SW480 (cell line): Measurements from ENCODE around the gene LRRC14B.
"Not testable (repeated sequence)": the region's sequence is repeated elsewhere in the genome, so short reads cannot be mapped to it uniquely, and the experiment has no call there.

Source experiments
- DNase-seq: peaks from one replicate; pipeline ENCODE4 v3.0.0-alpha.2; 2016; ENCODE audit warnings: low spot score

LRRC14B gene

DNA sequence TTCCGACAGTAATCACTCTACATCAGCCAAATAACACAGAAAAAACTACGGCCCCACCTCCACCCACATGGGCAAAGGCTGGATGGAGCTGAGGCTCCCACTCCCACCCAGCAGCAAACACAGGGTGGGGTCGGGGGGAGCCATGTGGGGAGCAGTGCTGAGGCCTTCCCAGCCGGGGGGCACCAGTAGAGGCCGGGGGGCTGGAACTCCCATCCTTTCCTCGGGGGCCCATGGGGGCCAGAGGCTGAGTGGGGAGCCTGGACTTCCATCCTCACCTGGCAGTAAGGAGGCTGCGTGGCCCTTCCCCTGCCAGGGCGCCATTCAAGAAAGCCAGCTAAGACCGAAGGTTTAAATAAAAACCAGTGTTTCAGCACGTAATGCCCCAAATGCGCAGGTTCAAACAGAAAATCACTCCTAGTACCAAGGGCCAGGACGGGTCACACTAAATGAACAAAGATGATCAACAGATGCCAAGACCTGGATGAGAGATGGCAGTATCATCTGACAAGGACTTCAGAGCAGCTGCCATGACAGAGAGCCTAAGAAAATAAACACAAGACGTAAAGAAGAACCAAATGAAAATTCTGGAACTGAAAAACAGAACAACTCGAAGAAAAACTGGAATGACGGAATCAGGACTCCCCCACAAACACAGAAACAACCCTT, 17.3 kb downstream of the LRRC14B start:
- no peak for DNase-seq

DNA sequence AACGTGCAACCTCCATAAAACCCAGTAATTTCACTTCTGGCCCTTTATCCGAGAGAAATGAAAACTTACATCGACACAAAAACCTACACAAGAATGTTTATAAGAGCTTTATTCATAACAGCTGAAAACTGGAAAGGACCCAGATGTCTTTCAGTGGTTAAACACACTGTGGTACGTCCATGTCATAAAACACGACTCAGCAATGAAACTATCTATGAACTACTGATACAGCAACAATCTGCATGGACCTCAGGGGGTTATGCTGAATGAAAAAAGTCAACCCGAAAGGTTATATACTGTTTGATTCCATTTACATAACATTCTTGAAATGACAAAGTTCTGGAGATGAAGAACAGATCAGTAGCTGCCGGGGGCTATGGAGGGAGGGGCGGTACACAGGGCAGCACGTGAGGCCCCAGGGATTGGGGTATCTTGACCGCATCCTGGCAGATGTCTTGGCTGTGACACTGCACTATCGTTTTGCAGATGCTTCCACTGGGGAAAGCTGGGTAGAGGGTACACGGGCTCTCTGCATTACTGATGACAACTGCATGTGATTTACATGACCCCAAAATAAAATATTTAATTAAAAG, 22.6 kb downstream of the LRRC14B start:
- no peak for DNase-seq

DNA sequence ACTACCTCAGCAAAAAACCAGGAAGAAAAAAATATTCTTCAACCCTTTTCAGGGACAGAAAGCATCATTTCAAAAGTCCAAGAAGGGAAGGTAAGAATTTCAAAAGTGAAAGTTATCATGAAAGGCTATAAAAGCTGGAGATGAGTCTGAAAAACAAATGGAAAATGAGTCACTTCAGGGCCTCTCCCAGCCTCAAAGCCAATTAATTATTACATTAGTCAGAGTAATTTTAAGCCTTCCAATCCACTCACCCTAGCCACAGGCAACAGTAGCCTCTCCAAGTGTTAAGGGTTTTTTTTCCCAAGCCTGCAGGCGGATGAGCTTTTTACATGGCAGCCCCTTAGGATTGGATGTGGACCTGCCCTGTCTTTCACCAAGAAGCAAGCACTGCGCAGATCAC, 24.0 kb downstream of the LRRC14B start:
- not testable (repeated sequence) for DNase-seq

DNA sequence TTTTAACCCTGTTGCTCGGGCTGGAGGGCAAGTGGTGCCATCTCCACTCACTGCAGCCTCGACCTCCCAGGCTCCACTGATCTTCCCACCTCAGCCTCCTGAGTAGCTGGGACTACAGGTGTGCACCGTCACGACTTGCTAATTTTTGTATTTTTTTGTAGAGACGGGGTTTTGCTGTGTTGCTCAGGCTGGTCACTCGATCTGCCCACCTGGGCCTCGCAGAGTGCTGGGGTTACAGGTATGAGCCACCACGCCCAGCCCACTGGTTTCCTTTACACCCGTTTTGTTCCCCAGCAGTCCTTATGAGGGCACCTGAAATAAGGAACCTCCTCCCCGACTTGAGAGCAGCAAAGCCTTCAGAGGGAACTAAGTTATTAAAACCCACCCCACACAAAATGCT, 24.8 kb downstream of the LRRC14B start:
- not testable (repeated sequence) for DNase-seq

DNA sequence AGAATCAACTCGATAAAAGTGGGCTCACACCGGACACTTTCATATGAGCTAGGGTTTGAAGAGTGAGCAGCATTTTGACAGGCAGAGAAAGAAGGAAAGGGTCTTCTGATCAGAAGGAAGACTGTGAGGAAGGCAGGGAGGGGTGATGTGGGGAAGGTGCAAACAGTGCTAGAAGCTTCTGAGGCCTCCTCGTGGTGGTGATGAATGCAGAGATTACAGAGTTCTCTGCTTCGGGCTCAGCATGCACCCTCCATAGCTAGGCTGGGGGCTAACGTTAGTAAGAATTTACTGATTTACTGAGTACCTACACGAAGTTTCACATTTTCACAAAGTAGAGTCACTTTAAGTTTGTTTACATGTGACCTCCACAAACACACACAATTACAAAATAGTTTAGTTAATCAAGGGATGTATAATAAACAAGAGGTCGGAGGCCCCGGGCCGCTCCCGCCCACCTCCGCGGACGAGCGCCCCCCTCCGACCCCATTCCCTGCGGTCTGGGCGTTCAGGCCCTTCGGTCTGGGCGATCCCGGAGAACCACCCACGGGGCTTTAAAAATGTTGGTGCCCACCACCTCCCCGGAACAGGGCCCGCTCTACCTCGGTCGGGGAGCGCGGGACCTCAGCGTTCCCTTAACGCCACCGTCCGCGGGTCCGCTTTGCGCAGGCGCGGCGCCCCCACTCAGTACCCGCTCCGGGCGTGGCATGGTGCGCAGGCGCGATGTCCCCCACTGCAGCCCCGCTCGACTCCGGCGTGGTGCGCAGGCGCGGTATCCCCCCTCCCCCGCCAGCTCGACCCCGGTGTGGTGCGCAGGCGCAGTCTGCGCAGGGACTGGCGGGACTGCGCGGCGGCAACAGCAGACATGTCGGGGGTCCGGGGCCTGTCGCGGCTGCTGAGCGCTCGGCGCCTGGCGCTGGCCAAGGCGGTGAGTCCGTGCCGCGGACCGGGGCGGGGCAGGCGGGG, 26.5 kb downstream of the LRRC14B start, which contains the start of the genes CCDC127 and SDHA:
Gene CCDC127, minus strand, starts transcription at position 660 of the 963 bp plus-strand sequence. CDS start 1,304 bp downstream, outside the sequence.
Gene SDHA, plus strand, starts transcription at position 827 of the 963 bp plus-strand sequence. Its CDS starts 36 bp downstream, at position 863.
- peak; percentile 90 for DNase-seq

DNA sequence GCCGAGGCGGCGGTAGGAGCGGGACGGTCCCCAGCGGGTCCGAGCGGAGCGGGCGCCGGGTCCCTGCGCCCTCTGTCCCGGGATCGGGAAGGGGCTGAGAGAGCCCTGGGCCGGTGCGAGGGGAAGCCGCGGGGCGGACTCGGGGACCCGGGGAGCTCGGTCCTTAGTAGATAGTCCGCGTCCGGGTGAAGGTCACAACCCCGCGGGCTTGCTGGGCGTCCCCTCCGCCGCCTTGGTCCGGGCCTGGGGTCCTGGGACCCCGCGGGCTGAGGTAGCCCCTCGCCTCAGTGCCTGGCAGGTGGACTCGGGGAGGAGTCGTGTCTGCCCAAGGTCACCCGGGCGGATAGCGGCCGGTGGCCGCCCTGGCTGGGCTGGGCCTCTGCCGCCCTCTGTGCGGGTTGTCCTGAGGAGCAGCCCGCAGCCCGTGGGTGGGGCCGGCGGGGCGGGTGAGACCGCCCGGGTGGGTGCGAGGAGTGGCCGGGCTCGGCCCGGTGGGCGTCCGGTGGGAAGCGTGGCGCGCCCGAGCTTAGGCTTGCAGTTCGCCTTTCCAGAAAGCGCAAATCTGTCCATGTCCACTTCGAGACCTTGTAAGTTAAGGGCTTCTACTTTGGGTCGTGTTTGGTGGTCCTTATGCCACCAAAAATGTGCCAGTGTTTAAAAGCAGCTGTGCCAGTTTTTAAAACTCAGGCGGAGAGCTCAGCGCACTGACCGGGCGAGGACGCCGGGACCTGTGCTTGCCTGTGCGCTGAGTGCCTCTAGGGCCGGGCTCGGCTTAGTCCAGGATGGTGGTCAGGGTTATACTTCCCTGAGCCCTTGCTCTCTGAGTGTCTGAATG, 27.4 kb downstream of the LRRC14B start:
- DNase-seq = peak; percentile 50

DNA sequence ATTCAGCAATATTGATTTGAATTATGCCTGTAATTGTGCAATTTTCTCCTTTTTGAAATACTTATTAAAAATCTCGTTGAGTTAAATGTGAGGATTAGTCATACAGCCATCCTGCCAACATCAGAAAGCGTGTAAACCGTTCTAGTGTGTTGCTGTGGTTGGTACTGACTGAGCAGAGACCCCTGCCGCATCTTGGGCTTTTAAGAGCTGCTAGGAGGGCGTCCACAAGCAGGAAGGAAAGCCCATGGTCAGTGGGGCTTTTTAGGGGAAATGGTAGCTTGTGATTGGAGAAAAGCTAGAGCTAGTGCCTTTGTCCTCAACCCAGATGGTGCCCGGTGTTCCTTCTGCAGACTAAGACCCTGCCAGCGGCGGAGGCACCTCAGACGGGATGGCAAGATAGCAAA, 28.2 kb downstream of the LRRC14B start:
- DNase-seq = no peak

DNA sequence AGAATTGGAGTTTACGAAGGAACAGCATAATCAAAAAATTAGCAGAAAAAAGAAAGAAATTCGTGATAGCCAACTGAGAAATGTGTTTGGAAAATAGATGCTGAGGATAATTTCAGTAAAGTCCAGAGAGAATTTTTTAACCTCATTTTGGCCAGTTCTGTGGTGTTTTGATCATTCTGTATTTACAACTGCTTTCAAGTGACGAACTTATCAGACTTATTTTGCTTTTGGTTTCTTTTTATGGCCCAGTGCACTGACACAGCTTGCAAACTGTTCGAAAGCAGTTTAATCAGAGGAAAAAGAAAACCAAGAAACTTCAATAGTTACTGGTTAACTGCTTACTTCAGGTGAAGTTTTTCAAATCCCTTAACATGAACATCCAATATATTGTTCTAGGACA, 28.7 kb downstream of the LRRC14B start:
- DNase-seq = no peak

DNA sequence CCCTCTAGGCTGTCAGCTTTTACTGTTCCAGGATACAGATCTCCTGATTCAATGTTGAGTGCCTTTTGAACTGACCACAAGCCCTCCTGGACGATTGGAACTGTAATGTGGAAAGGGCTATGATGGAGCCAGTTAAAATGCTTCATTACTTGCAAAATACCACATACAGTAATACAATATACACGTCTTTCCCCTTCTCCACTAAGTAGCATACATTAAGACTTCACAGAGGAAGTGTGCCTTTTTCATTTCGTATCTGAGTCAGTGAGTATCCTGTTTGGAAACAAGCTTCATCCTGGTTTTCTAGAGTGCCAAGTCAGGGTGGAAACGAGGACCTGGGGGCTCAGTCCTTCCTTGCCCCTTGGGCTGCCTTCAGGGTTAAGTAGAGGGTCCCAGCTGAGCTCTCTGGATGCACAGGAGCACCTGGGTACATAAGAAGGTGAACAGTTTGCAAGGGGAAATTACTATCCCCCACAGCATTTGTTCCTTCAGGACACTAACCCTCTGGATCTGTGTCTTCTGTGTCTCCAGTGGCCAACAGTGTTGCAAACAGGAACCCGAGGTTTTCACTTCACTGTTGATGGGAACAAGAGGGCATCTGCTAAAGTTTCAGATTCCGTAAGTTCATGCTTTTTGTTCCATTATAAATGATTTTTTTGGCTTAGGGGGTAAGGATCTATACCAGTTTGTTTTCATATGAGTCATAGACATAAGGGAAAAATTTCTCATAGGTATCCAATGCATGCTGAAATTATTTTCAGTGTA, 31.8 kb downstream of the LRRC14B start:
- not testable (repeated sequence) for DNase-seq

DNA sequence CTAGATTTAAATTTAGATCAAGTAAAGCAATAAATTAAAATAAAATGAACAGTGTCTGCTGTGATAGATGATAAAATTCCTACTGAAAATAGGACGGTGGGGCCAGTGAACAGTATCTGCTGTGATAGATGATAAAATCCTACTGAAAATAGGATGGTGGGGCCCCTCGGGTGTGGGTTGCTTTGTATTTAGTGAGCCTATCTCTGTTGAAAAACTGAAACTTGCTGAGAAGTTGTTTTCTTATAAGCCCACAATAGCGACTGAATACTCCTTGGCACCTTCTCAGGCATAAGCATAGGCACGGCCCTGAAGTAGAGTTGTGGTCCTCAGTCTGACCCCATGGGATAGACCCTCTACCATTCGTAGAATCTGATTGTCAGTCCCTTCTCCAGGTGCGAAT, 32.5 kb downstream of the LRRC14B start:
- no peak for DNase-seq

DNA sequence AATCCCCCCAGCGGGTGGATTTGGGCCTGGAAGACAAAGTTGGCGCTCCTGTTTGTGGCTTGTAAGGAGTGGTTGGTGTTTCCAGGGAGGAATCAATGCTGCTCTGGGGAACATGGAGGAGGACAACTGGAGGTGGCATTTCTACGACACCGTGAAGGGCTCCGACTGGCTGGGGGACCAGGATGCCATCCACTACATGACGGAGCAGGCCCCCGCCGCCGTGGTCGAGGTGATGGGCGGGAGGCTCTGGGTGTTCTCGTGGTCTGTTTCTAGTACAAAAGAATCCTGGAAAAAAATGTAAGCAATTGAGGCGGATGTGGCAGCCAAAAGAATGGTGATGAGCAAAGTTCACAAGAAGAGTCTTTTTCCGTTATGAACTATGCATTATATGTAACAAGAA, 34.0 kb downstream of the LRRC14B start:
- no peak for DNase-seq

DNA sequence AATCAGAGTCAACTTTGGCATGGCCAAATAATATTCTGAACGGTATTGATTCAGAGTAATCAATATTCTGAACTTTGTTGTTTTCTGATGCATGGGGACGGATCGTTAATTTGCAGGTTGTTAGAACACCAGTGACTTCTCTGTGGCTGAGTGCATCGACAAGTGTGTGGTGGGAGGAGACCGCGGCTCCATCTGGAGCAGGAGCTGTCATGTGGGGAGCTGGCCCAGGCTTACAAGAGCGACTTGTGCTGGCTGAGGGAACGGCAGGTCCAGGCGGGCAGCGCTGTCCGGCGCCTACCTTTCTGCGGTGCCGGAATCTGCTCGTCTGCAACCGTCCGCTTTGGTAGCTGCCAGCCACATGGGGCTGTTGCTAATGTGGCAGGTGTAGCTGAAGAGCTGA, 36.1 kb downstream of the LRRC14B start:
- not testable (repeated sequence) for DNase-seq

DNA sequence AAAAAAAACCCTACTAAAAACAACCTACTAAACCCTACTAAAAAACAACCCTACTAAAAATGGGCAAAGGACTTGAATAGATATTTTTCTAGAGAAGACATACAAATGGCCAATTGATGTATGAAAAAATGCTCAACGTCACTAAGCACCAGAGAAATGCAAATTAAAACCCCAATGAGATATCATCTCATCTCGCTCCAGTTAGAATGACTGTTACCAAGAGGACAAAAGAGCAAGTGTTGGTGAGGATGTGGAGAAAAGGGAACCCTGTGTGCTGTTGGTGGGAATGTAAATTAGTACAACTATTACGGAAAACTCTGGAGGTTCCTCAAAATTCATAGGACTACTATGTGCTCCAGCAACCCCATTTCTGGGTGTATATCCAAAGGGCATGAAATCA, 37.6 kb downstream of the LRRC14B start:
- no peak for DNase-seq

DNA sequence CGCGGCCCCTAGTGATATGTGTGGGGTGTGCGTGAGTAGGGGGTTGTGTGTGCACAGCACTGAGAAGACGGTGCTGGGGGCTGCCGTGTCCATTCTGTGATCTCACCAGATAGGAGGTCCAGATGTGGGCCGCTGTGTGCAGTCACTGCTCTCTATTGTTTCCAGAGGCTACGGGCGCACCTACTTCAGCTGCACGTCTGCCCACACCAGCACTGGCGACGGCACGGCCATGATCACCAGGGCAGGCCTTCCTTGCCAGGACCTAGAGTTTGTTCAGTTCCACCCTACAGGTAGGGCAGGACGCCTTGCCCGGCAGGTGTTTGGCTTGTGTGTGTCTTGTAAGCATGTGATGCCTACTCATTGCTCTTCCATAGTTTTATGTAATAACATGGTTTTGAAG, 39.4 kb downstream of the LRRC14B start:
- no peak for DNase-seq

DNA sequence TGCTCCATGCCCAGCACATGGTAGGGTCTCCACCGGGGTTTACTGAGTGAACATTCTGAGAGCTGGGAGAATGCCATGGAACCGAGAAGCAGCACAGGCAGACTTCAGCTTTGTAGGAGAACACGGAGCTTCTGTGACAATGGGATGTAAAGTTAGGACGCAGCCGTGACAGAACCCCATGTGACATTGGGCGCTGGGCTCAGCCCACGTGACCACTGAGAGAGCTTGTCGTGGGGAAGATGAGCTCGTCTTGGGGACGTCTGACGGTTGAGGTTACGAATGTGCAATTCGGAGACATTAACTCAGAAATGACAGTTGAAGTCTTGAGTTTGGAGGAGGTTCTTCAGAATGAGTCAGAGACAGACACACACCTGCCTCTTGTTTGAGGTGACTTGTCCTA, 40.4 kb downstream of the LRRC14B start:
- no peak for DNase-seq

DNA sequence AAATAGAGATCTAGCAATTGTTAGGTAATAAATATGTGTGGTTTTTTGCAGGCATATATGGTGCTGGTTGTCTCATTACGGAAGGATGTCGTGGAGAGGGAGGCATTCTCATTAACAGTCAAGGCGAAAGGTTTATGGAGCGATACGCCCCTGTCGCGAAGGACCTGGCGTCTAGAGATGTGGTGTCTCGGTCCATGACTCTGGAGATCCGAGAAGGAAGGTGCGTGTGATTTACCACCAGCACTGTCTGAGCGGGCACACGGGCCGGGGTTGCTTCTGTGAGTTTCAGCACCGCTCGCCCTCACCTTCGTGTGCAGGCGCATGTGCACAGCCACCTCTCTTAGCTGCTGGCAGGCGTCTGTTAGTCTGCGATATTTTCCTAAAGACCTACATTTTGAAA, 42.1 kb downstream of the LRRC14B start:
- DNase-seq = not testable (repeated sequence)

DNA sequence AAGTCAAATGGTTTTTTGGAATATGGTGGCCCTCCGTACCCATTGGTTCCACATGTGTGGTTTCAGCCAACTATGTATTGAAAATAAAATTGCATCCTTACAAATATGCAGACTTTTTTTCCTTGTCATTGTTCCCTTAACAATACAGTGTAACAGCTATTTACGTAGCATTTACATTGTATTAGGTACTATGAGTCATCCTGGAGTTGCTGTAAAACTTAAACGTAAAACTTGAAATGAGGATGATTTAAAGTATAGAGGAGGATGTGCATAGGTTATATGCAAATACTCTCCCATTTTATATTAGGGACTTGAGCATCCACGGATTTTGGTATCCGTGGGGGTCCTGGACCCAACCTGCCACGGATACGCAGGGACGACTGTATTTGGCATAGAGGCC, 43.2 kb downstream of the LRRC14B start:
- DNase-seq = no peak

DNA sequence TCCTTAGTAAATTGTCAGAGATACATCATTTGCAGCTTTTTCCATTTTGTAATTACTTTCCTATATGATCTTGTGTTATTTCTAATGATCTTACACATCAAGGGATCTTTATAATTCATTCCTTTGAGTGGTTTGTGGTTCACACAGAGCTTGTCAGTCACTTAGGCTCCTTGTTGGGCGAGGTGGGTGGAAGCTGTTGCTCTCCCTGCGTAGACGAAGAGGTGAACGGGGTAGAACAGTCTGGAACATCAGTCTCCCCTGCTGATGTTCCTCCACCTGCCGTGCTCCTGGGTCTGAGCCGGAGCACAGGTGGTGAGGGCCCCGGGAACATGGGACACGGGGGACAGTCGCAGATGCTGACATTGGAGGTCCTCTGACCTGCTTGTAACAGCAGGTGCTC, 44.2 kb downstream of the LRRC14B start:
- DNase-seq = not testable (repeated sequence)

DNA sequence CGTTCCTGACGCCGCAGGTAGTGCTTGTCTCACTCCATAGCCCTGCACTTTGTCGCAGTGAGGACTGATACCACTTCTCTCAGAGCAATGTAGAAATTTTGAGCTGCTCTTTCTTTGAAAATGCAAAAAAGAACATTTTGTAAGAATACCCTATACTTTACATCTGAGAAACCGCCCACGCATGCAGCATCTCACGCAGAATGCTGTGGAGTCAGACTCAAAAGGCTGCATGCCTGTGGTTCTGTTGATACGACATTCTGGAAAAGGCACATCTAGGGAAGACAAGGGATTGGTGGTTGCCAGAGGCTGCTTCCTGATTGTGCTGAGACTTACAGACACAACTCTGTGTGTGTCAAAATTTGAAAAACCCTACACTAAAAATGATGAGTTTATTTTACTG, 46.6 kb downstream of the LRRC14B start:
- not testable (repeated sequence) for DNase-seq

DNA sequence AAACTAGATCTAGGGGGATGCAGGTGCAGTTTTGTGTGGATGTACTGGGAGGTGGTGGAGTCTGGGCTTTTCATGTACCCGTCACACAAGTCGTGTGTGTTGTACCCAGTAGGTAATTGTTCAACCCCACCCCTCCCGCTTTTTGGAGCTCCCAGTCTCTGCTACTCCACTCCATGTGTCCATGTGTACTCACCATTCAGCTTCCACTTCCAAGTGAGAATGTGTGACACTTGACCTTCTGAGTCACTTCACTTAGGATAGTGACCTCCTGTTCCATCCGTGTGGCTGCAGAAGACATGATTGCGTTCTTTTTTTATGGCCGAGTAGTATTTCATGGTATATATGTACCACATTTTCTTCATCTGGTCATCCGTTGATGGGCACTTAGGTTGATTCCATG, 49.3 kb downstream of the LRRC14B start:
- not testable (repeated sequence) for DNase-seq
